Sigmoid colon (tissue), 4 donors: ENCODE measurements around the gene LRRC8B.

Experiments
- CTCF ChIP-seq, 4 experiments: fragments of 450-650 bp in 3 of 4; fragments of 200-600 bp in 1 of 4; IDR thresholded peaks; one replicate each; pipeline ENCODE4 v1.5.1; 2016 to 2019; ENCODE audit warnings: antibody characterized with exemption in 4 of 4, mild to moderate bottlenecking in 3 of 4, moderate library complexity in 2 of 4
- POLR2A ChIP-seq, 2 donors: fragments of 450-650 bp; IDR thresholded peaks; one replicate each; pipeline ENCODE4 v1.6.1; 2016; ENCODE audit warnings: antibody characterized with exemption in 2 of 2, mild to moderate bottlenecking in 2 of 2, moderate library complexity in 2 of 2
- POLR2AphosphoS5 ChIP-seq, 4 donors: sonication (generic); formaldehyde crosslinking; IDR thresholded peaks; one replicate each; pipeline ENCODE4 v1.6.1; 2017; ENCODE audit warnings: antibody characterized with exemption in 4 of 4

GRCh38 chr1:89603651-89604413, 79.2 kb downstream of the LRRC8B start:
- TF ChIP-seq CTCF (IDR thresholded peaks at IDR 0.05) (no peak), POLR2A (IDR thresholded peaks at IDR 0.05) (no peak), POLR2AphosphoS5 (IDR thresholded peaks at IDR 0.05) (no peak)
